Fibroblast of skin of left quadriceps (primary cell): ENCODE measurements around the gene TBX19.

Experiments
- DNase-seq, 2 experiments: peaks; one replicate each; pipeline ENCODE4 v3.0.0-alpha.2; 2013; ENCODE audit warnings: low read depth in 2 of 2

TBX19 gene

DNA sequence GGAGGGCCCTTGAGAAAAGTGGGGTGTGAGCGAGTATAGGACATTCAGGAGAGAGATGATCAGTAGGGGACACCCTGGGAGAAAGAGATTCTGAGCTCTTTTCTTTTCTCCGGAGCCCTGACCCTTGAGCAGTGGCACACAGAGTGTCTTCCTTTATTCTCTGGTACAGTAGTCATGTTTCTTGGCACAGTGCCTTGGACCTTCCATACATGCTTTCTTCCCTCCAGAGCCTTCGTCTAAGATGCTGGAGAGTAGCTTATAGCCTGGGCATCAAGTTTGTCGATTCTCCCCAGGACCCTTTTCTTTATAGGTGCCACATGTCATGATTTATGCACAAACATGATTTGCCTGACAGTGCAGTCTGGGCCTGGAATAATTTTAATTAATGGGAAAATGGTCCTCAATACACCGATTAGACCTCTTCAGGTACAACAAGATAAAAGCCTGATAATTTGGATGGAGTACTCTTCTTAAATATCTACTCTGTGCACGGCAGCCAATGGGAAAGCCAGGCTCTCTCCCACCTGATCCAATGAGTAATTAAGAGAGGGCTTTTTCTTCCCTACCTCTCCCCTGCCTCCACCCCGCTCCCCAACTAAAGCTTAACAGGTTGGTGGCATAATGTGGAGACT is at the start of gene TBX19:
TSS of gene TBX19 (plus strand) at position 582 of the 632 bp plus-strand sequence. CDS start 214 bp downstream, outside the sequence.
- no peak for DNase-seq

DNA sequence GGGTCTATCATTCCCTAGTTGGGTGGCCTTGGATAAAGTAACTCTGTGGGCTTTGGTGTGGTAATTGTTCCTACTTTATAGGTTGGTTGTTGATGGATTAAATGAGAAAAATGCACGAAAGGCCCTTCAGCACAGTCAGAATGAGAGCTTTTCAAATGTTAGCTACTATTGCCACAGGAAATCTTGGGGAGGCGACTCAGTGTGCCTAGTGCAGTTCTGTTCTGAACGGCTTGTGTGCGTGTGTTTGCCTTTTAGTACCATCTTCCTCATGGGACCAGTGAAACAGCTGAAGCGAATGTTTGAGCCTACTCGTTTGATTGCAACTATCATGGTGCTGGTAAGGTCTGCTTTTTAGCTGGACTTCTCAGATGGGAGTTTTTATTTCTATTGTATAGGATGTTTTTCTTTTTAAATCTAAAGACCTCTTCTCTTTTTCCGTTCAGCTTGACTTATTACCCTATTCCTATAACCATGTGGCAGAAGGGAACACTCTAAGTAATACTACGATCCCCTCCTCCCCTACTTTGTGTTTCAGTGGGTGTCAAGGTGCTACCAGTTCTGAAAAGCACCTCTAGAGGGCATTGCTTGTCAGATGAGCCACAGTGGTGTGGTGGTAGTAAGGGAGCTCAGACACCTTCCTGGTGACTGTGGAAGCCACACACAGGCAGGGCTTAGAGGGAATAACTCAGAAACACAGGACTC is 45.7 kb upstream of the TBX19 start:
- no peak for DNase-seq

DNA sequence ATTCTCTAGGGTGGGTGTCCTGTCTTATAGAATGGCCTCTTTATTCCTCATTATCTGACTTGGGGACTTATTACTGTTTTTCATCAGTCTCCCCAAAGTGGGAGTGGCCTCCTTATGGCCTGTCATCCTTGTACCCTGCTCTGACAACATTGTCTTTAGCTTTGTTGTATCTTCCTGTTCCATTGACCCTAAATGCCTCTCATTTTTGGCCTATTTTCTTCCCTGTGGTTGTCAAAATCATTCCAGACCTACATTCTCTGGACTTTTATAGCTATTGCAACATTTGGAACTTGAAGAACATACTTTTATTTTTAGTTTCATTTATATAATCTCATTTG is 45.2 kb upstream of the TBX19 start:
- no peak for DNase-seq

DNA sequence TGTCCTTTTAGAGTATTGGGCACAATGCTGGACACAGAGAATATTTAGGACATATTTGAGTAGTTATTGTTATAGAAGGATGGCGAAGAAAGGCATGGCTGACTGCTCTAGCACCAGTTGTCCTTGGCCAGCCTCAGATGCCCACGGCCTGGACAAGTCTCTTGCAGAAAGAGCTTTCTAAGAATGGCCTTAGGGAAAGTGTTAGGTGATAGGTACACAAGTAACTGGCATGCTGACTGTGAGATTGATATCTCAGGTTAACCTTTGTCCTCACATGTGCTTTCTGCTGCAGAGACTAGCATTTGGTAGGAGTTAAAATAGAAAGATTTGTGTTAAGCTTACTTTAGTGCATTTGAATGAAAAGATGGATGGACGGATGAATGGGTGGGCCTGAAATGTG is 44.7 kb upstream of the TBX19 start:
- no peak for DNase-seq

DNA sequence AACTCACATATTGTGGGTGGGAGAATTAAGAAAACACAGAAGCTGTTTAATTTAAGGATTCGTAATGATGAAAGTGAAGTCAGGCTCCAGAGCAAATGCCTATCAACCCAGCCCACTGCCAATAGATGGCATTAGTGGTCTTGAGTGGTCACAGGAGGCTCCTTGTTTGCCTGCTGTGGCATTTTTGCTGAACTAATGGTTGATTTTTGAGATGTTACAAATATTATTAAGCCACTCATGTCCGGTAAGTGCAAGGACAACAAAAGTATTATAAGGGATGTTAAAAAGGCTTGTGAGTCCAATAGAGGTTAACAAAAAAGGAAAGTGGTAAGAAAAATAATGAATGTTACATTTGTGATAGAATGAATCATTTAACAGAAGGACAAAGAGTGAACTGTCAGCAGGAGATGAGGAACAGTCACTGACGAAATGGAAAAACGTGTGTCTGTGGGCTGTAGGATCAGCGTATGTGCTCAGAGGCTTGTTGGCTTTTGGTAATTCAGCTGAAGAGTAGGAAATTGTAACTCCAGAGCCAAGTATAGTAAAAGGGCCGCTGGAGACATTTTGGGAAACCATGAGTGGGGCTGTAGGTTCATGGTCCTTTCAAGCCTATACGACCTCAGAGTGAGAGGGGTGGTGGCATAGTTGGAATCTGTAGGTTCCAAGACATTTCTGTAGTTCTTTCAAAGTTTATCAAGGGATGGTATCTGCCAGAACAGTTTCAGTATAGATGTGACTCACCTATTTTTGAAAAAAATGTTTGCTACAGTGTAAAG is 43.7 kb upstream of the TBX19 start:
- DNase-seq: no peak

- DNase-seq: no peak
Measured at GRCh38 chr1:168243198-168243597, 37.5 kb upstream of the TBX19 start.

- DNase-seq: no peak
Measured at GRCh38 chr1:168243636-168244212, 37.0 kb upstream of the TBX19 start.

GRCh38 chr1:168245042-168245441 is 35.6 kb upstream of the TBX19 start:
- DNase-seq: no peak

DNA sequence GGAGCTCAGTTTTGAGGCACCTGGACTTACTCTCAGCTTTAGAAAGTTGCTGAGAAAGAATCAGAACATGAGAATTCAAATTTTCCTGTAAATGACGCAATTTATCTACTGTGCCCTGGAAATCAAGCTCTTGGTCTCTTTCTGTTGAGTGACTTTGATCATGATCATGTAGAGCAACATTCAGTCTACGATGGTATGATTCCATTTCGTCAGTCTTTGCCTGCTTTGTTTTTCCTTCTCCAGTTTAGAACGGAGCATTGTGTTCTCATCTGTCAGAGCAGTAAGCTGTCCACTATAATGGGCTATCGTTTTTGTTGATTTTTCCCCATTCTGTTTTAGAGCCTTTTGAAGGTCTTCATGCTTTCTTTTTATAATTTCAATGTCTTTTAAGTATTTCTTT is 34.2 kb upstream of the TBX19 start:
- DNase-seq: no peak

DNA sequence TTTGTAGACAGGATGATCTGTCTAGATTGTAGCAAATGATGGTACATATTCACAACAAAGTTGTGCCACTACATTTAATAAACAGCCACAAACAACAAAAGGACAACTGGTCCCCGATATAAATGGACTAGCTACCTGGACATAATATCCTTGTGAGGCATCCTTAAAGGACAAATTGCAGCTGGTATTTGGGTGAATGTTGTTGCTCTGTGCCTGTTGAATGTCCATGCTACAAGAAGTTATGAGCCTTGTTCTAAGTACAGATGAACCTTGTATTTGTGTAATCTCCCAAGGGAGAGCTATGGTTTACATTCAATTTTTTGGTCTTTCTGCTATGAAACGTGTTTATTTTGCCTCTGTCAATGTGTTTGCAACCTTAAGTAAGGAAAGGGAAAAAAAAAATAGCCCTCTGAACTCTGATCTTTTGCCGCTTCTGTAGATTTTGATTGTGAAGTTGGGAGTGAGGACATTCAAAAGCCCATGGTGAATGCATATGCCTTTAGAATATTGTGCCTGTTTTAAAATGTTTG is 28.4 kb upstream of the TBX19 start:
- DNase-seq: no peak

DNA sequence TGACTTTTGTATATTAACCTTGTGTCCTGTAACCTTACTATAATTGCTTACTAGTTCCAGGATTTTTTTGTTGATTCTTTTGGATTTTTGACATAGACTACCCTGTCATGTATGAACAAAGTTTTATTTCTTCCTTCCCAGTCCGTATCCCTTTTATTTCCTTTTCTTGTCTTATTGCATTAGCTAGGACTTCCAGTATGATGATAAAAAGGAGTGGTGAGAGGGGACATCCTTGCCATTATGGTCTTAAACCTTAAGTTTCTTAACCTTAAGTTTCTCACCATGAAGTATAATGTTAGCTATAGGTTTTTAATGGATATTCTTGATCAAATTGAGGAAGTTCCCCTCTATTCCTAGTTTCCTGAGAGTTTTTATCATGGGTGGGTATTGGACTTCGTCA is 24.5 kb upstream of the TBX19 start:
- no peak for DNase-seq

GRCh38 chr1:168257397-168257796 is 23.3 kb upstream of the TBX19 start:
- no peak for DNase-seq

DNA sequence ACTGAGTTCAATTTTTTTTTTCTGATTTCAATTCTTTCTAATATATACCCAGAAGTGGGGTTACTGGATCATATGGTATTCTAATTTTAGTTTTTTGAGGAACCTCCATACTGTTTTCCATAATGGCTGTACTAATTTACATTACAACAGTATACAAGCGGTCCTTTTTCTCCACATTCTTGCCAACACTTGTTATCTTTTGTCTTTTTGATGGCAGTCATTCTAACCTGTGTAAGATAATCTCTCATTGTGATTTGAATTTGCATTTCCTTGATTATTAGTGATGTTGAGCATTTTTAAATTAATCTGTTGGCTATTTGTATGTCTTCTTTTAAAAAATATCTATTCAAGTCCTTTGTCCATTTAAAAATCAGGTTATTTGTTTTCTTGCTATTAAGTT is 21.1 kb upstream of the TBX19 start:
- no peak for DNase-seq

GRCh38 chr1:168260393-168260792 is 20.3 kb upstream of the TBX19 start:
- DNase-seq: no peak

GRCh38 chr1:168261390-168261789 is 19.3 kb upstream of the TBX19 start:
- DNase-seq: peak; percentile 67 to 71

DNA sequence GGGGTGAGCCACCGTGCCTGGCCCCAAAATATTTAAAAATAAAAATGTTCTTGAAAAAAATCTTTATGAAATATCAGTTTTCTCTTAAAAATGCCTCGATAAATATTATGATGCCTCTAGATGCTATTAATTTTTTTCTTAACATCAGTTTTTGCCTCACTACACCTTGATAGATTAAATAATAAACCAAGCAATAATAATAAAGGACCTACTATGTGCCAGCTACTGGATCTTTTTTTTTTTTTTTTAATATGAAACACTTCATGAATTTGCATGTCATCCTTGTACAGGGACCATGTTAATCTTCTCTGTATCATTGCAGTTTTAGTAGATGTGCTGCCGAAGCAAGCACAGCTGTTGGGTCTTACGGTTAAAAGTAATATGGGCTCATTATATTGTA is 17.5 kb upstream of the TBX19 start:
- DNase-seq: no peak

DNA sequence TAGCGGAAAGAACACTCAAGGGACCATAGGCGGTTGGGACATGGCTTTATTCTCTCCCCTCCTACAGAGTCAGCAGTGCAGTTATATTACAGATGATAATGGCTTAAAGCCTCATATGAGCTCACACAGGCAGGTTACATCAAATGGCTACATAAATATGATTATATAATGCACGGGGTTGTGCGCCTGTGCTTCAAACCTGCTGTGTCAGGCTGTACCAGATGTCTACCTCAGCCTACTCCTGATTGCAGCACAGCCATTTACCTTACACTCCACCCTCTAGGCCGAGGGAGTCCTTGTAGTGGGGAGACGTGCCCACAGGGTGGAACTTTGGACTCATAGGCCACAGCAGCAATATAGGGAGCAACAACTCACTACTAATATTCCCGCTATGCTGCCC is 16.4 kb upstream of the TBX19 start:
- no peak for DNase-seq

DNA sequence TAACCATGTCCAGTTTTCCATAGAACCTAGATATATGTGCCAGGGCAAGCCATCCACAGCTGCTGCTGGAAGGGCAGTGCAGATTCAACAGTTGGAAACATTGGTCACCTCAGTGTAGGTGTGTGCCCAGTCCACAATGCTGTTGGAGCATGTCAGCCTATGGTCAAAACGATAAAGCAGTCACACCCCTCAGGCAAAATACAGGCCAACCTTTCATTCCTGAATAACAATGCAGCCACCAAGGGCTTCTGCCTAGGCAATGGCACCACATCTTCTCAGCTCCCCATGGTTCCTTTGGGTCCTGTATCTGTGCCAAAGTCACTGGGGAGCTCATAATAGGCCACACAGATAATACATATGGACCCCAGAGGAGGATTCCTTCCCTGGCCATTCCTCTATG is 15.1 kb upstream of the TBX19 start:
- no peak for DNase-seq

GRCh38 chr1:168266644-168267186 is 14.0 kb upstream of the TBX19 start:
- DNase-seq: no peak

DNA sequence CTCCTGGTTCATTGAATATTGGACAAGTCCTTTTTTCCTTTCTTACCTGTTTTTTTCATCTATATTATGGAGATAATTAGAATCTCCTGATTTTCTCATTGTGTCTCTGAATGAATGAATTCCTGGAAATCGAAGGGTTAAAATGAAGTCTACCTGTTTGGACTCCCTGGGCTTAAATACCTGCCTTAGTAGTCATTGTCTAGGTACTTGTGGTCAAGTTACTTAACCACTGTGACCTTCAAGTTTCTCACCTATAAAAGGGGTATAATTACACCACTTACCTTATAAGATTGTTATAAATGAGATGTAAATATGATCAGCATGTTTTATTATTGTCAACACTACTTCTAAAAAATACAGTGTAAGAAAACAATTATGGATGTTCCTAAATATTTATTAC is 9.0 kb upstream of the TBX19 start:
- no peak for DNase-seq

DNA sequence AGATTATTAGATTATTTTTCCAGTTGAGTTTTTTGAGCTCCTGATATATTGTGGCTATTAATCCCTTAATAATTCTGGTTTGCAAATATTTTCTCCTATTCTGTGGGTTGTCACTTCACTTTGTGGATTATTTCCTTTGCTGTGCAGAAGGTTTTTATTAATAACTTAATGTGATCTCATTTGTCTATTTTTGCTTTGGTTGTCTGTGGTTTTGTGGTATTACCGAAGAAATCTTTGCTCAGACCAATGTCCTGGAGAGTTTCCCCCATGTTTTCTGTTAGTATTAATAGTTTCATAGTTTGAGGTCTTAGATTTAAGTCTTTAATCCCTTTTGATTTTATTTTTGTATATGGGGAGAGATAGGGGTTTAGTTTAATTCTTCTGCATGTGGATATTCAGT is 7.1 kb upstream of the TBX19 start:
- DNase-seq: no peak

DNA sequence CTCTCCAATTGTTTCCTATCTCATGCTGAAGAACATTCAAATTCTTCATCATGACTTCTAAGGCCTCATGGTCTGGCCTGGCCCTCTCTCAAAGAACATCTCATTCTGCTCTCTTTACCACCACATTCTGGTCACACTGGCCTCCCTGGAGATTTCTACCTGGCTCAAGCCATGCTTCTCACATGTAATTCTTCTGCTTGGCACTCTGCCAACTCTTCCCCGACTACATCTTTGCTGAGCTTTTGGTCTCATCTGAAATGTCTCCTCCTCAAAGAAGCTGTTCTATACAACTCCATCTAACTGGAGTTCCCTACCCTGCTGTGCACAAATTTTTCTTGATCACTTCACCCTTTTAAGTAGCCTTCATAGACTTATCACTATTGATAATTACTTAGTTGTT is 1.4 kb upstream of the TBX19 start:
- no peak for DNase-seq
